ENCODE results near the gene ZNF276. TPM values are rescaled to one million over a fixed set of nuclear protein-coding genes. Genes with fewer than 3 reads are reported as not detected.

ZNF276 gene
- total RNA-seq, 4 donors from 2014 or later = 16.1 to 19.2 (median 17.2) TPM

- Histone ChIP-seq H3K9me3 (no peaks in the 10 kb centered on the region), H3K27ac (replicated peaks in 1 of 4) (no peak overlapping the region), H3K4me3 (no peak overlapping the region), H3K27me3 (no peaks in the 10 kb centered on the region), H3K36me3 (peaks cover 66 to 94% (median 86%) of the 10 kb centered on the region in 4 donors), H3K4me1 (no peaks in the 10 kb centered on the region)
- TF ChIP-seq POLR2AphosphoS5 (IDR thresholded peaks at IDR 0.05) = no peak
- TF ChIP-seq POLR2A (IDR thresholded peaks at IDR 0.05; ENCODE audit: low read depth) = no peak
- no peak for TF ChIP-seq CTCF (IDR thresholded peaks at IDR 0.05)
- no peak for TF ChIP-seq EP300 (IDR thresholded peaks at IDR 0.05)
- WGBS = 94% methylated on average over 20 of the region's 20 CpGs
- no peak for DNase-seq (ENCODE audit: extremely low spot score)
- intact Hi-C loops (cut with DNase I) = no loop called here
Observed at GRCh38 chr16:89737341-89738071, 16.2 kb downstream of the ZNF276 start.

GRCh38 chr16:89738072-89738377 lies 16.7 kb downstream of the ZNF276 start:
- H3K27ac ChIP-seq (replicated peaks in 1 of 4) = no peak overlapping the region
- no peak overlapping the region for H3K4me3 ChIP-seq
- H3K9me3 ChIP-seq = no peaks in the 10 kb centered on the region
- DNase-seq (ENCODE audit: extremely low spot score) = no peak
- H3K4me1 ChIP-seq = no peaks in the 10 kb centered on the region
- intact Hi-C loops (cut with DNase I) = no loop called here
- peaks cover 64 to 89% (median 81%) of the 10 kb centered on the region in 4 donors for H3K36me3 ChIP-seq
- no peaks in the 10 kb centered on the region for H3K27me3 ChIP-seq
- 85% methylated on average over 8 of the region's 14 CpGs for WGBS
- TF ChIP-seq POLR2A (IDR thresholded peaks at IDR 0.05; ENCODE audit: low read depth) (no peak), POLR2AphosphoS5 (IDR thresholded peaks at IDR 0.05) (no peak), CTCF (IDR thresholded peaks at IDR 0.05) (no peak), EP300 (IDR thresholded peaks at IDR 0.05) (no peak)

- Histone ChIP-seq H3K4me1 (no peaks in the 10 kb centered on the region), H3K9me3 (no peaks in the 10 kb centered on the region), H3K27ac (replicated peaks in 1 of 4) (no peak overlapping the region), H3K27me3 (no peaks in the 10 kb centered on the region), H3K36me3 (peaks cover 57 to 82% (median 74%) of the 10 kb centered on the region in 4 donors), H3K4me3 (no peak overlapping the region)
- TF ChIP-seq CTCF (IDR thresholded peaks at IDR 0.05) (no peak), POLR2AphosphoS5 (IDR thresholded peaks at IDR 0.05) (no peak), EP300 (IDR thresholded peaks at IDR 0.05) (no peak), POLR2A (IDR thresholded peaks at IDR 0.05; ENCODE audit: low read depth) (no peak)
- intact Hi-C loops (cut with DNase I) = no loop called here
- no peak for DNase-seq (ENCODE audit: extremely low spot score)
- WGBS = 82% methylated on average over 17 of the region's 20 CpGs
Observed at GRCh38 chr16:89738538-89739317, 17.4 kb downstream of the ZNF276 start.

GRCh38 chr16:89739383-89739782 lies 18.0 kb downstream of the ZNF276 start:
- DNase-seq (ENCODE audit: extremely low spot score) = no peak
- Histone ChIP-seq H3K4me1 (no peaks in the 10 kb centered on the region), H3K27ac (replicated peaks in 1 of 4) (no peak overlapping the region), H3K9me3 (no peaks in the 10 kb centered on the region), H3K4me3 (no peak overlapping the region), H3K27me3 (no peaks in the 10 kb centered on the region), H3K36me3 (peaks cover 51 to 76% (median 68%) of the 10 kb centered on the region in 4 donors)
- TF ChIP-seq CTCF (IDR thresholded peaks at IDR 0.05) = no peak
- no peak for TF ChIP-seq EP300 (IDR thresholded peaks at IDR 0.05)
- no peak for TF ChIP-seq POLR2A (IDR thresholded peaks at IDR 0.05; ENCODE audit: low read depth)
- no peak for TF ChIP-seq POLR2AphosphoS5 (IDR thresholded peaks at IDR 0.05)
- intact Hi-C loops (cut with DNase I) = no loop called here
- 89% methylated on average over 5 of the region's 9 CpGs for WGBS
